ENCODE results near the gene VCPKMT.

GRCh38 chr14:50127802-50128201 is 11.4 kb upstream of the VCPKMT start:
- no peak for TF ChIP-seq CTCF (IDR thresholded peaks at IDR 0.05; ENCODE audit: low read depth, low read length, missing input control)
- TF ChIP-seq, protein P1, sequence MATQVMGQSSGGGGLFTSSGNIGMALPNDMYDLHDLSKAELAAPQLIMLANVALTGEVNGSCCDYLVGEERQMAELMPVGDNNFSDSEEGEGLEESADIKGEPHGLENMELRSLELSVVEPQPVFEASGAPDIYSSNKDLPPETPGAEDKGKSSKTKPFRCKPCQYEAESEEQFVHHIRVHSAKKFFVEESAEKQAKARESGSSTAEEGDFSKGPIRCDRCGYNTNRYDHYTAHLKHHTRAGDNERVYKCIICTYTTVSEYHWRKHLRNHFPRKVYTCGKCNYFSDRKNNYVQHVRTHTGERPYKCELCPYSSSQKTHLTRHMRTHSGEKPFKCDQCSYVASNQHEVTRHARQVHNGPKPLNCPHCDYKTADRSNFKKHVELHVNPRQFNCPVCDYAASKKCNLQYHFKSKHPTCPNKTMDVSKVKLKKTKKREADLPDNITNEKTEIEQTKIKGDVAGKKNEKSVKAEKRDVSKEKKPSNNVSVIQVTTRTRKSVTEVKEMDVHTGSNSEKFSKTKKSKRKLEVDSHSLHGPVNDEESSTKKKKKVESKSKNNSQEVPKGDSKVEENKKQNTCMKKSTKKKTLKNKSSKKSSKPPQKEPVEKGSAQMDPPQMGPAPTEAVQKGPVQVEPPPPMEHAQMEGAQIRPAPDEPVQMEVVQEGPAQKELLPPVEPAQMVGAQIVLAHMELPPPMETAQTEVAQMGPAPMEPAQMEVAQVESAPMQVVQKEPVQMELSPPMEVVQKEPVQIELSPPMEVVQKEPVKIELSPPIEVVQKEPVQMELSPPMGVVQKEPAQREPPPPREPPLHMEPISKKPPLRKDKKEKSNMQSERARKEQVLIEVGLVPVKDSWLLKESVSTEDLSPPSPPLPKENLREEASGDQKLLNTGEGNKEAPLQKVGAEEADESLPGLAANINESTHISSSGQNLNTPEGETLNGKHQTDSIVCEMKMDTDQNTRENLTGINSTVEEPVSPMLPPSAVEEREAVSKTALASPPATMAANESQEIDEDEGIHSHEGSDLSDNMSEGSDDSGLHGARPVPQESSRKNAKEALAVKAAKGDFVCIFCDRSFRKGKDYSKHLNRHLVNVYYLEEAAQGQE (IDR thresholded peaks at IDR 0.05): no peak
- no peak for TF ChIP-seq YY1 (IDR thresholded peaks at IDR 0.05)
- no peak for TF ChIP-seq ATF3 (IDR thresholded peaks at IDR 0.05)
- no peak for TF ChIP-seq SP1 (IDR thresholded peaks at IDR 0.05)
- TF ChIP-seq ZBTB33 (IDR thresholded peaks at IDR 0.05): no peak
- TF ChIP-seq TAF1 (conservative IDR thresholded peaks at IDR 0.05): no peak
- no peak for TF ChIP-seq EGR1 (IDR thresholded peaks at IDR 0.05; ENCODE audit: low read depth in 2 of 2)
- no peak for TF ChIP-seq GABPA (IDR thresholded peaks at IDR 0.05 in 1 of 2, conservative IDR thresholded peaks at IDR 0.05 in 1 of 2)

Data from liver (tissue), 3 donors.